G401 (cell line): Measurements from ENCODE around the gene BRD7. TPM values are rescaled to one million over a fixed set of nuclear protein-coding genes. Genes with fewer than 3 reads are reported as not detected.

Experiments used
- DNase-seq: peaks from one replicate; pipeline ENCODE4 v3.0.0-alpha.2; 2015; ENCODE audit warnings: low spot score
- in situ Hi-C: cut with HindIII; loops from 2 replicates; pipeline ENCODE4 v1.10.0; 2016; ENCODE audit warnings: low sequenced_read_pairs, mixed read lengths
- total RNA-seq: library from RNA; depleted of rRNA; stranded (reverse); fragments of >200 nt; shearing (Covaris generic); gene quantifications from 2 replicates; pipeline ENCODE4 v1.2.3, GENCODE V29; 2014

Gene BRD7
- total RNA-seq, 1 experiment from 2014 or later: 55.5 TPM

DNA sequence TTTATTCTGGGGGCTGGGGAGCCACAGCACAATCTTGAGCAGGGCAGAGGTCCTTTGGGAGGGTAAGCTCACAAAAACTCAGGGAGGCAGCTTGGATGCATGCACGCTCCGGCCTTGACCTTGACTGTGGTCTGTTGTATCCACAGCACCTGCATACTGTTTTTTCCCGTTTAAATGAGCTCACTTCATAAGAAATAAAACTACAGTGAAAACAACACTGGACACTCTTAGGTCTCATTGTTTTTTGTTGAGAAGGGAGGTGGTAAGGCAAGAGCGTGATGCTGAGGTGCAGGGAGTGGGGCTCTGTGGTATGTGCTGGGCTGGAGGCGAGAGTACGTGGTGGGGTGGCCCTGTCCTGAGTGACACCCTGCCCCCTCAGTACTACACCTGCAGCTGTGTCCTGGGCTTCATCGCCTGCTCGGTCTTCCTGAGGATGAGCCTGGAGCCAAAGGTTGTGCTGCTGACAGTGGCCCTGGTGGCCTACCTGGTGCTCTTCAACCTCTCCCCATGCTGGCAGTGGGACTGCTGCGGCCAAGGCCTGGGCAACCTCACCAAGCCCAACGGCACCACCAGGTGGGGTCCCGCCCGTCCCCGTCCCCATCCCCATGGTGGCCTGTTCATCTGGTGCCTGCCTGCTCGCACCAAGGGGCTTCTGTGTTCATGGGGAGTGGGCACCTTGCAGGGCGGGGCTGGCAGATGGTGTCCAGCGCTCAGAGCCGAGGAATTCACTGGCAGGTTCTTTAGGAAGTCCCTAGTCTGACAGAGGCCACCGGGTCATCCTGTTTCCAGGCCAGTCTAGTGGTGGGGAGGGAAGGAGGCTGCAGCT lies 58.3 kb downstream of the BRD7 start:
- DNase-seq: no peak
- in situ Hi-C loops: no loop called here

DNA sequence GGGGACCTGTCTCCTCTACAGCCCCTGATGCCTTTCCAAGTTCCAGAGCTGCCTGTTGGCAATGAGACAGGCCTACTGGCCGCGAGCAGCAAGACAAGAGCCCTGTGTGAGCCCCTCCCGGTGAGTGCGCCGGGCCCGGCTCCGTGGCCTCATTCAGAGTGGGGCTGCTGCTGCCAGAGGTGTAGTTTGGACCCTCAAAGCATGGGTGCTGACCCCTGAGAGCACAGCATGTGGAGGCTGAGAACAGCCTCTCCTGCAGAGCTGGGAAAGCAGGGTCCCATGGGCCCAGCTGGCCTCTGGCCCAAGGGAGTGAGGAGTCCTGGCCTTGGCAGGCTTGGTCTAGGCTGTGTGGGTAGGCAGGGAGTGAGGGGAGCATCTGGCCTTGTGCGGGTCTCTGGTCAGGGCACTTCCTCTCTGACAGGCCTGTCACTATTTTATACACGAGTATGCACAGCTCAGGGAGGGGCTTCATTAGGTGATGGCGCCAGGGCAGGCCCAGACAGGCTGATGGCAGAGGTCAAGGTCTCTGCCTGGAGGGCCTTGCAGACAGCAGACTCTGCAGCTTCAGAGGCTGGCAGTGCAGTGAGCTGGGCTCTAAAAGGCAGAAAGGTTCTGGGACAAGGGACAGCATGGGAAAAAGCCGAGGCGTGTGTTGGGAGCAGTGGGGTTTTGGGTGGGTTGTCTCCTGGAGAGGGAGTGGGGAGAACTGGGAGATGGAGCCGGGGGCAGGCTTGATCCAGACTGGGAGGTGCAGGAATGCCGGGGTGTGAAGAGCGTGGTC lies 59.1 kb downstream of the BRD7 start:
- DNase-seq: no peak

DNA sequence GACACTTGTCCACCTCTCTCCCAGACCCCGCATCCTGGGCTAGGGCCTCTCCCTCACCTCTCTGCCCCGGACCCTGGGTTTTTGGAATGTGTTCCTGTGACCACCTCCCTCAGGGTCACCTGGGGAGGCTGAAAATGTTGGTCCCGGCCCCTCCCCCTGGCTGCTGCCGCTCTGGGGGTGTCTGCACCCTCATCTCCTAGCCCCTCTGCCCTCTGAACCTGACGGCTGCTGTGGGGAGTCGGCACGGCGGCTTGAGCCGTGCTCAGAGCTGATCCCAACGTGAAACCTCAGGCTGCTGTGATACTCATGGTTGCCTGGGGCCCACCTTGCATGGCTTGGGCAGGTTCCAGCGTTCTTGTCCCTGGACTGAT lies 59.6 kb downstream of the BRD7 start:
- DNase-seq: no peak
- in situ Hi-C loops: no loop called here

More for the DNA sequence above, 59.1 kb downstream of the BRD7 start:
- in situ Hi-C loops: no loop called here

DNA sequence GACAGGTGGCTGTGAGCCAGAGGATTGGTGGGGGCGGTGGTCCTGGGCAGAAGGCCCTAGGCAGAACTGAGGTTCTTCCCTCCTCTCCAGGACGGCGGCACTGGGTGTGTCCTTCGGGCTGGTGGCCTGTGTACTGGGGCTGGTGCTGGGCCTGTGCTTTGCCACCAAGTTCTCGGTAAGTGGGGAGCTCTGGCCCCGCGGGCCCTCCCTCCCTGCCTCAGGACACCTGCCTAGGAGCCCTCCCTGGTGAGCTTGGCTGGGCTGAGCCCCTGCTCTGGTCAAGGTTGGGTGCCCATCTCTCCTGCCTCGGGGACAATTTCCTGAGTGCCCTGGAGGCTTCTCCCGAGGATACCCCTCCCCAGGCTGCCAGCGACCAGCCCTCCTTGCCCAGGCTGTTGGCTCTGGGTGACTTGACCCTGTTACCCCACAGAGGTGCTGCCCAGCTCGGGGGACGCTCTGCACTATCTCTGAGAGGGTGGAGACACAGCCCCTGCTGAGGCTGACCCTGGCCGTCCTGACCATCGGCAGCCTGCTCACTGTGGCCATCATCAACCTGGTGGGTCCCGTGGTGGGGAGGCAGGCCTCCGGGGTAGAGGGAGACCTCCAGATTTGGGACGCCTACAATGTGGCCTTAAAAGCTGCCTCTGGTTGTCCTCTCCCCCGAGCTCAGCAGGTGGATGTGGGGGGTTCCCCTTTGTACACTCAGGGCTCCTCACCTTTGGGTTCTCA lies 60.4 kb downstream of the BRD7 start:
- no peak for DNase-seq
- in situ Hi-C loops: no loop called here

DNA sequence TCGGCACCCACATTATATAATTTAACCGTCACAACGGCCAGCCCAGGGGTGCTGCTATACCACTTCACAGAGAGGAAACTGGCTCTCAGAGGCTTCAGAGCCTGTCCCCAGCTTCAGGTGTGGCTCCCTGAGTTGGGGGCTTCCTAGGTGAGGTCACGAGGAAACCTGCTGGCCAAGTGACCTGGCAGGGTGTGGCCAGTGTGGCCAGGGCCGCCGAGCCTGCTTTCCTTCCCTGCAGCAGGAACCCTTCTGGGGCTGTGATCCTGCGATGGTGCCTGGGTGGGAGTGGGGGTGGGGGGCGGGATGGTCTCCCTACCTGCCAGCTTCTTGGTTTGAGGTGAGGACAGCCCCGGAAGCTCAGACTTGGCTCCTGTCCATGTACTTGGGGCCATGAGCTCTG lies 62.5 kb downstream of the BRD7 start:
- in situ Hi-C loops: no loop called here
- no peak for DNase-seq

DNA sequence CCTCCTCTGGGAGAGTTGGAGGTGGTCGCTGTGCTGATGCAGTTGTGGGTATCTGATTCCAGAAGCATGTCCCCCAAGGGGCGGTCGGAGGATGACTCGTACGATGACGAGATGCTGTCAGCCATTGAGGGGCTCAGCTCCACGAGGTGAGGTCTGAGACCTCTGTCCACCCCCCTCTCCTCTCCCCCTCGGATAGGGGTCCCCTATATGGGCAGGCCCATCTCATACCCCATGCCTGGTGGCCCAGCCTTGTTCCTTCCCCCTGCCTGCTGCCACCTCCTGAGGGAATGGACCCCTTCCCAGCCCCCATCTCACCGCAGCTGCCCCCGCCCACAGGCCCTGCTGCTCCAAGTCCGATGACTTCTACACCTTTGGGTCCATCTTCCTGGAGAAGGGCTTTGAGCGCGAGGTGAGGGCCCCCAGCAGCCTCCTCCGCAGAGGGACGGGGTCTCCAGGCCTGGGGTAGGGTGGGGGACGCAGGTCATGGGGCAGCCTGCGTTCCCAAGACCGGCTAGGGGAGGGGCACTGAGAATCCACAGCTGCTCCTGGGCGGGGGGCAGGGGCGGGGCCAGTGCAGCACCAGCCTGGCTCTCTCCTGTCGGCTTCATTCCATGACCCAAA lies 63.2 kb downstream of the BRD7 start:
- no peak for DNase-seq
- in situ Hi-C loops: no loop called here

DNA sequence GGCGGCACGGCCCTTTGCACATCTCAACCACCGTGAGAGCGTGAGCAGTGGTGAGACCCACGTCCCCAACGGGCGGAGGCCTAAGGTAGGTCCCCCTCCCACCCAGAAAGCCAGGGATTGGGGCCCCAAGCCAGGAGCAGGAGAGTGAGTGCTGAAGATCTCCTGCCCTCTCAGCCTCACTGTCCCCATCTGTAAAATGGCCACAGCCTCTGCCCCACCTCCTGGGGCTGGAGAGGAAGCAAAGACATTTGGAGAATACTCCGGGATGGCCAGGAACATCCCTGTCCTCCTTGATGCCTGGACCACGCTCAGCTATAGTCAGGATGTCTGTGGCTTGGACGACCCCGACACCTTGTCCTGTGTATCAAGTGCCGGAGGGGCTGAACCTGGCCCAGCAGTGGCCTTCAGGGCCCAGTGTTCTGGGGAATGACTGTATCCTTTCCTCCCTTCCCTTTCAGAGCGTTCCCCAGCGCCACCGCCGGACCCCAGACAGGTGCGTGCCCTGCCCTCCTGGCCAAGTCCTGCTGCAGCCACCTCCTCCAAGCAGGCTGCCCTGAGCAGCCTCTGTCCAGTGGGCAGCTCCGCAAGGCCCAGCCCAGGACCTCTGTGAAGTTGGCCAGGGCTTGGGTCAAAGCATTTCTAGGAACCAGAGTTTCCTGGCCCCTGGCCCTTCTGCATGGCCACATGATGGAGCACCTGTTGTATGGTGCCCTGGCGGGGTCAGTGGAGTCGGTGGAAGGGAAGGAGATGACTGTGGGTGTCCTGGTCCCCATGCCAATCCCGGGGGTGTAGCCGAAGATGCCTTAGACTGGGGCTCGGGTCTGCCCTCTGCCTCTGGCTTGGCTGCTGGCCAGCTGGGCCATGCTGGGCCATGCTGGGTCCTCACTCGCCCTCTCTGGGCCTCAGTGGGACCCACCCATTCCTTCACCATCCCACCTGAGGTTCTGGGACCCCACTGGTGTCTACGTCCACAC lies 64.0 kb downstream of the BRD7 start:
- in situ Hi-C loops: no loop called here

DNA sequence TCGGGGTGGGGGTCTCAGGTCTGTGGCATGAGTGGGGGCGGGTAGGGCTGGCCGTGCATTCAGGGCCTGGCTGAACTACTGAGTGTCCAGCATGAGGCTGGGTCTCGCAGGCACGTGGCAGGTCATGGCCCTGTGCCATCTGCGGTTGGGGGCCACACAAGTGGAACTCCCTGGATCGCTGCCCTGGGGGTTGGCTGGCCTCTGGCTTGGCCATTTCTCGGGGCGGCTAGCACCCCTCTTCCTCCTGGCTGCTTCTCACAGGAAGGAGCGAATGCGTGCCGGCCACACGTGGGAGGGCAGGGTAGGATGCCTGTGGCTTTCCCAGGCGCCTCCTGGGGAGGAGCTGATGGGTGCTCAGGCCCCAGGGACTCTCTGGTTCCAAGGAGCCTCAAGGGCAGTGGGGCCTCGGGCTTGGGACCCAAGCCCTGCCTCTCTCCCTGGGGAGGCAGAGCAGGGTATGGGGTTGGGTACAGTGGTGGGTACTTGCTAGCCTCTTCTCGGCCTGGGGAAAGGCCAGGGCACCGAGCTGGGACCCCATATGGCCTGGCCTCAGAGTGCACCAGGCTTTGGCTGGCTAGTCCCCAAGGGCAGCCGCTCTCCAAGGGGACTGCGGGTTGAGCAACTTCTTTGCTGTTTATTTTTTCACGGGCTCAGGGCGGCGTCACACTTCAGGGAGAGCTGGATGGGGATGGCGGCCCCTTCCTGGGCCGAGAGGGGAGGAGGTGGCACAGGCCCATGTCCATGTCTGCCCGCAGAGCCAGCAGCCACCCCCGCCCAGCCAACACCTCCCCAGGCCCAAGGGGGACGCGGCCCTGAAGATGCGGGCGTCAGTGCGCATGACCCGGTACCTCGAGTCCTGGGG lies 65.0 kb downstream of the BRD7 start:
- in situ Hi-C loops: no loop called here
- no peak for DNase-seq

More for the DNA sequence above, 64.0 kb downstream of the BRD7 start:
- DNase-seq: no peak

DNA sequence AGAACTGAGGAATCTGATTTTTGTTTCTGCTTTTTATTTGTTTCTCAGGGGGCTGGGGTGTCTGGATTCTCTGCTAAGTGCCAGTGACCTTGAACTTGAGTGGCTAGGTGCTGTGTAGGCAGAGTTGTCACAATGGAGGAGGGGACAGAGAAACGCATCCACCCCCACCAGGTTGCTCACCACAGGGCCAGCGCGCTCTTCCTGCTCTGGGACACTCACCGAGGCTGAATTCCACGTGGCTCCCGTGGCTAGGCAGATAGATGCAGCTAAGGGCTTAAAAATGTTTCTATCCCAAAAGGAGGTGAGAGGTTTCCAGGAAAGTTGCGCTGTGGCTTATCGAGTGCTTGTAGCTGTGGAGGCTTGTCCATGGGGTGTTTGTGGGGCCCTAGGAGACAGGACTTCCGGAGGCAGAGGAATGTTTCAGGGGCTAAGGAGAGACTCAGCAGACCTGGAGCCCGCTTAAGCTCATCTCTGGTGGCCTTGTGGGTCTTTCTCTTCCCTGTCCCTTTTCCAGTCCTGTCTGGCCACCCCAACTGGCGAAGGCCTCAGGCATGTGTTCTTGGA lies 65.7 kb downstream of the BRD7 start:
- no peak for DNase-seq
- in situ Hi-C loops: no loop called here

DNA sequence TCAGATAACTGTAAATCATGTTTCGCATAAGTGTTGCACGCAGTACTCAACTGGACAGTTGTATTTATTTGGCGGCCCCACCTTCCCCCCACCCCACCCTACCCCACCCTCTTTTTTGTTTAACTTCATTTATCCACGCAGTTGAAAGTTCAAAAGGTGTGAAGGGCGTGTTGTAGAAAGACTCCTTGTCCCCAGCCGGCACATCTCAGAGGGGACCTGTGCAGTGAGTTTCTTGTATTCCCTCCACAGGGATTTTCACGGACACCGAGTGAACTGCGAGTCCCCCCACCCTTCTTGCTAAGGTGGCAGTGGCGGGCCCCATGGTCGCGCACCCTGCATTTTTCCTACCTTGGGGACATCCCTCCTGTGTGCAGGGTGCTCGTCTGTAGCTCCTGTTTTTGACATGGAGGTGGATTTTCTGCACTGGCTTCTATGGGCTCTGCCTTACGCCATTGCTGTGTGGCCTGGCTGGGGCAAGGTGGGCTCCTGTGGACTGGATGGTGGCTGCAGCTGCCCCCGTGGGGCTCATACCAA lies 66.2 kb downstream of the BRD7 start:
- in situ Hi-C loops: no loop called here

DNA sequence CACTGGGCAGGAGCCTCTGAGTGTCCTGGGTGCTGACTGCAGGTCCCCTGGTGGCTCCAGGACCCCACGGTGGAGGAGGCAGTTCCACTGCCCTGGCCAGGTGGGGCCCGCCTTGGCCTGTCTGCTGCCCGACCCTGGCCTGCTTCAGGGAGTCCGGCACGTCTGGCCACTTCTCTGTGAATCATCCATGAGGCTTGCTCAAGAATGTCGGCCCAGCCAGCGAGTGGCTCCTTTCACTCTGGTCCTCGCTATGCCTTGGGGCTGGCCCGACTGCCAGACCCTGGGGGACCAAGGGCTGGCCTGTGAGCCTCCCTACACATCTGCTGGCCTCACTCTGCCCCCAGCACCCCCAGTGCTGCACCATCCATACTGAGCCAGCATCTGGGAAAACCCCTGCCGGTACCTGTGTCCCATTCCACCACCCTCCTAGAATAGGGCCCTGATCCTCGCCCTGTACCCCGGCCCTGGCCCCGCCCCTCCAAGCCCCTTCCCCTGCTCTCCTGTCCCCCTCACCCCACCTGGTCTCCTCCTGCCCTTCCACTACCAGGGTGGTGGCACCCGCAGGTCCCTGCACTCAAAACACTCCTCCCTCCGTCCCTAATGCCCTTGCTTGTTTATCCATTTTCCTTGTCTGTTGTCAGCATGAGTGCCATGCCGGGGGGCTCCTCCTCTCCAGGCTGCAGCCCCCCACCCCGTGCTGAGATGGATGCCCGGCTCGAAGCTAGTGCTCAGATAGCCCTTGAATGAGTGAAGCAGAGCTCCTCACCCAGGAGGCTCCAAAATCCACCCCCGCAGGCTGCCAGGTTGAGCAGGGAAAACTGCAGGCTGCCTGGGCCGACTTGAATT lies 66.9 kb downstream of the BRD7 start:
- DNase-seq: no peak
- in situ Hi-C loops: no loop called here

More for the DNA sequence above, 66.2 kb downstream of the BRD7 start:
- DNase-seq: no peak

DNA sequence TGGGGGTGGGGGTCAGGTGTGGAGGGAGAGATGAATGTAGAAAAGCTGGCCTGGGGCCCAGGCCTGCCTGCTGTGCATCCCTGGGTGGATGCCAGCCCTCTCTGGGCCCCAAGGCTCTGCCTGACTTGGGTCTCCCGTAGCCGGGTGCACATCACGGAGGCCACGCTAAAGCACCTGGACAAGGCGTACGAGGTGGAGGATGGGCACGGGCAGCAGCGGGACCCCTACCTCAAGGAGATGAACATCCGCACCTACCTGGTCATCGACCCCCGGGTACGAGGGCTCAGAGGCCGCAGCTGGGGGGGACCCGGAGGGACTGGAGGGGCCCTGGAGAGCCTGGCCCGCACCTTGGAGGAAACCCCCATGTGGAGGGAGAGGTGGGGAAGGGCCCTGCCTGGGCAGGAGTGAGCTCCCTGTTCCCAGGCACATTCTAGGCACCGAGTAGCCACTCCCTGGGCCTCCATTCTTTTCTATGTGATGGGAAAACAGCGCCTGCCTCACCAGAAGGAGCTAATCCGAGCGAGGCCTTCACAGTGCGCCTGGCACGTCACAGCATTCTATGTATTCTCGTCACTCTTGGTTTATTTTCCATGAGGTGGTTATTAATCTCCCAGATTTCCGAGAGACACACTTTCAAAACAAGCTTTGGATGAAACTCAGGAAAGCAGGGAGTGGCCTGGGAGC lies 67.7 kb downstream of the BRD7 start:
- in situ Hi-C loops: no loop called here
- no peak for DNase-seq

DNA sequence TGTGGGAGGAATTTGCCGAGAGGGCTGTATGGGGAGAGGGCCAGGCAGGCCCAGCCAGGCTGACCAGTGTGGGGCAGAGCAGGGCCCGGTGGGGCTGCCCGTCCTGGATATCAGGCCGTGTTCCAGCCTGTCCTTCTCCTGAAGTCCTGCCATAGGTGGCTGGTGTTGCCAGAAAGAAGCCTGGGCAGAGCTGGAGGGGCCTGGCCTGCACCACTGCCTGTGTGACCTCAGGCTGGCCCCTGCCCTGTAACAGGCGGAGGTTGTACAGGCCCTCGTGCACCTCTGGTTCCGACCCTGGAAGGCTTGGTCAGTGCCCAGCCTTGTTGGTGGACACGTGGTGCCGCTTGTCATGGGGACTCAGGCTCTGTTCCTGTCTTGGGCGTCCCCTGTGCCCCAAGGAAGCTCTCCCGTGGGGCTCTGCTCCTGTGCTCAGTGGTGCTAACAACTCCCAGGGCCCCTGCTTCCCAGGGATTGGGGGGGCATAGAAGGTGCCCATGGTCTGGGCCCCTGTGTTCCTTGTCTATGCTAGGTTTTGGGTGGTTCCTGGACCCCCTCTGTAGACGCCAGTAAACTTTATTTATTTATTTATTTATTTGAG lies 69.2 kb downstream of the BRD7 start:
- in situ Hi-C loops: no loop called here
- no peak for DNase-seq

DNA sequence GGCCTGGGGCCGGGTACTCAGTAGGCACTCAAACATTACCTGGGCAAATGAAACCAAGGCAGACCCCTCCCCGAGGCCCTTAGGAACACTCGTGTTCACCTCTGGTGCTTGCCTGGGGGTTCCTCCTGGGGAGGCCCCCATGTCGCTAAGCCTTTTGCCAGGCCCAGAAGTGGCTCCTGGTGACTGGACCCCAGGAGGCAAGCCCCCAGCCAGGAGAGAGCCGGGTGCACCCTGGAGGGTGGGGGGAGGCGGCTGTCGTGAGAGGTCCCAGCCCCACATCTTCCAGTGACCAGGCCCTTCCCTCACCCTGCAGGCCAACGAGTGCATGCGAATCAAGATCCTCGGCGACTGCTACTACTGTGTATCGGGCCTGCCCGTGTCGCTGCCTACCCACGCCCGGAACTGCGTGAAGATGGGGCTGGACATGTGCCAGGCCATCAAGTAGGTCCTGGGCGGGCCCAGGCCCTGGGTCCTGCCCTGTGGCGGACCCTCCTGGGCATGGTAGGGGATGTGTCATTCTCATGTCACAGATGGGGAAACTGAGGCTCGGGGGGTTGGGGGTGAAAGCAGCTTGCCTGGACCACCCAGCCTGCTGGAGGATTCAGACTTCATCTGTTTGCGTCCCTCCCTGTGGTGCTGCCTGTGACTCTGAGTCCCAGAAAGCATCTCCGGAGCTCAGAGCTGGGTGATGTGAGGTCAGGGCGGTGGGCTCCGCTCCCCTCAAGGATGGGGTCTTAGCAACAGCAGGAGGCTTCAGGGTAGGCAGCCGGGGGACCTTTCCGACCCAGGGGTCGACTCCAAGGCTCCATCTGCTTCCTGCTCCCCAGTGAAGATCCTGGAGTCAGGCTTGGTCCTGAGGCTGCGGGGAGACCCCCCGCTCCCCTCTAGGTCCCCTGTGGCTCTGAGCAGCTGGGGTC lies 69.9 kb downstream of the BRD7 start:
- DNase-seq: no peak
- in situ Hi-C loops: no loop called here
